ENCODE data around the gene PQBP1.

DNA sequence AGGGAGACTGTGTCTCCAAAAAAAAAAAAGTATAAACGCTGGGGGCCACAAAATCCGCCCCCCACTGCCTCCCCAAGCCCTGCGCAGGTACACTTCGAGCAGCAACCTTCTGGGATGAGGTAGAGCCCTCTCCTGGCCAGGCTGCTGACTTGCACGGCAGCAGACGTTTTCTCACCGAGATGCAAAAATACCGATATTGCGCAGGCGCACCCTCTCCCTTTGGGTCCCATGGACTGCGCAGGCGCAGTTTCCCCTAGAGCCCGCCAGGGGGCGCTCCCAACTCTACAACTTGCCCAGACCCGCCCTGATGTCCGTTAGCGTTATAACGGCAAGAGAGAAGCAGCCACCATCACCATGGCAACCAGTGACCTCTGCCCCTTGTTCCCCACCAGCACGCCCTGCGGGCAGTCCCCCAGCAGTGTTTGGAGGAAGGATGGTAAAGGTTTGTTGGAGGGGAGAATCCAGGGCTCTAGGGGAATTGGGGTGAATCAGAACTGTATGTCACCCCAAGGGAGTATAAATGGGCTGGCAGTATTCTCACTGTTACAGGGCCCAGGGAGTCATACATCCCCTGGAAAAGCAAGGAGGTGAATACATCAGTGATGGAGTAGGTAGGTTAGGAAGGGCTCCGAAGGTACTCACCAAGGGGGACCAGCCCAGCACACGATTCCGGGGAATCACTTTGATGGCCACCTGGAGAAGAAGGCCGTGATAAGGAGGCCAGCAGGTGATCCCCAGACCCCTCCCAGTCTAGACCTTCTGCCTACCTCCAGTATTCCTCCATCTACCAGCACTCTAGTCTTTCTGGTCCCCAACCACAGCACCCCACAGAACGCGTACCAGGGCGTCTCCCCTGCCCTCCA lies 19.6 kb downstream of the PQBP1 start:
- TF ChIP-seq, protein P1, sequence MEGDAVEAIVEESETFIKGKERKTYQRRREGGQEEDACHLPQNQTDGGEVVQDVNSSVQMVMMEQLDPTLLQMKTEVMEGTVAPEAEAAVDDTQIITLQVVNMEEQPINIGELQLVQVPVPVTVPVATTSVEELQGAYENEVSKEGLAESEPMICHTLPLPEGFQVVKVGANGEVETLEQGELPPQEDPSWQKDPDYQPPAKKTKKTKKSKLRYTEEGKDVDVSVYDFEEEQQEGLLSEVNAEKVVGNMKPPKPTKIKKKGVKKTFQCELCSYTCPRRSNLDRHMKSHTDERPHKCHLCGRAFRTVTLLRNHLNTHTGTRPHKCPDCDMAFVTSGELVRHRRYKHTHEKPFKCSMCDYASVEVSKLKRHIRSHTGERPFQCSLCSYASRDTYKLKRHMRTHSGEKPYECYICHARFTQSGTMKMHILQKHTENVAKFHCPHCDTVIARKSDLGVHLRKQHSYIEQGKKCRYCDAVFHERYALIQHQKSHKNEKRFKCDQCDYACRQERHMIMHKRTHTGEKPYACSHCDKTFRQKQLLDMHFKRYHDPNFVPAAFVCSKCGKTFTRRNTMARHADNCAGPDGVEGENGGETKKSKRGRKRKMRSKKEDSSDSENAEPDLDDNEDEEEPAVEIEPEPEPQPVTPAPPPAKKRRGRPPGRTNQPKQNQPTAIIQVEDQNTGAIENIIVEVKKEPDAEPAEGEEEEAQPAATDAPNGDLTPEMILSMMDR (IDR thresholded peaks at IDR 0.05; ENCODE audit: low read length) = peak; percentile 85
- no peak for TF ChIP-seq EZH2 (IDR thresholded peaks at IDR 0.05; ENCODE audit: borderline replicate concordance, low read length)

Data from OCI-LY1 (cell line).